Aorta (tissue), 5 donors: ENCODE results near the gene FREM2. TPM values are rescaled to one million over a fixed set of nuclear protein-coding genes. Genes with fewer than 3 reads are reported as not detected.

Source experiments
- ATAC-seq: fragments of 200-7000 bp; cut with Tn5 transposase; one replicate; pipeline ENCODE4 v1.9.1; 2022; ENCODE audit warnings: moderate library complexity; ENCODE audit not compliant: low FRiP score
- DNase-seq, 2 donors: peaks; one replicate each; pipeline ENCODE4 v3.0.0-alpha.2; 2020
- H3K27ac ChIP-seq, 2 donors: one replicate each; pipeline ENCODE4 v1.5.1; 2013; ENCODE audit warnings: low read length in 2 of 2, mild to moderate bottlenecking in 2 of 2, moderate library complexity in 2 of 2, control low read depth in 1 of 2, inconsistent platforms in 1 of 2, low read depth in 1 of 2
- H3K27me3 ChIP-seq, 2 donors: one replicate each; pipeline ENCODE4 v1.6.1; 2013; ENCODE audit warnings: control low read depth in 1 of 2, low read length in 1 of 2, mild to moderate bottlenecking in 1 of 2, moderate library complexity in 1 of 2; ENCODE audit not compliant: insufficient read depth in 2 of 2, control insufficient read depth in 1 of 2
- H3K36me3 ChIP-seq, 2 donors: one replicate each; pipeline ENCODE4 v1.6.1; 2013; ENCODE audit warnings: control low read depth in 1 of 2, low read length in 1 of 2, mild to moderate bottlenecking in 1 of 2; ENCODE audit not compliant: insufficient read depth in 2 of 2, control insufficient read depth in 1 of 2
- H3K4me1 ChIP-seq, 2 donors: one replicate each; pipeline ENCODE4 v1.6.1; 2013; ENCODE audit warnings: low read length in 2 of 2, control low read depth in 1 of 2, mild to moderate bottlenecking in 1 of 2, moderate library complexity in 1 of 2; ENCODE audit not compliant: insufficient read depth in 2 of 2, control insufficient read depth in 1 of 2
- H3K4me3 ChIP-seq, 2 donors: one replicate each; pipeline ENCODE4 v1.5.1; 2013; ENCODE audit warnings: low read length in 2 of 2, control low read depth in 1 of 2, mild to moderate bottlenecking in 1 of 2
- H3K9me3 ChIP-seq: one replicate; pipeline ENCODE4 v1.6.1; 2013; ENCODE audit warnings: mild to moderate bottlenecking, low read length; ENCODE audit not compliant: control insufficient read depth
- WGBS, 2 donors: extraction: QIAGEN DNeasy Blood & Tissue Kit; methylation state at CpG; one replicate each; pipeline ENCODE4 v1.1.7; 2013; 5-methylcytosine and 5-hydroxymethylcytosine counted together
- intact Hi-C, 2 donors: fragments of 100-400 bp; cut with DNase I; formaldehyde crosslinking; loops; one replicate each; pipeline versions ENCODE4 v1.14.2 to v1.15.0; 2022
- polyA plus RNA-seq, 2 donors: library from polyadenylated mRNA; stranded (reverse); fragments of 200-250 nt; gene quantifications; one replicate each; pipeline ENCODE4 v1.2.3, GENCODE V29; 2013
- total RNA-seq, 2 donors: library from RNA; stranded (reverse); fragmentation: NEBNext Ultra II Directional; extraction: Animal tissue kit (Norgen Biotek cat#: 25700); gene quantifications; one replicate each; pipeline ENCODE4 v1.2.1, GENCODE V29; 2021
- donor health status: healthy with polysubstance abuse.
- donor health status: Bipolar disorder and iron deficiency.
- donor health status: DM: no; HTN: no; CAD: no.
- donor health status: DM: no; HTN: no; CAD: no.
- donor health status: DM: yes; HTN: yes; CAD: no.

FREM2 gene
- total and polyA plus RNA-seq, 4 donors = 0.16 to 0.18 TPM; not detected in 2

DNA sequence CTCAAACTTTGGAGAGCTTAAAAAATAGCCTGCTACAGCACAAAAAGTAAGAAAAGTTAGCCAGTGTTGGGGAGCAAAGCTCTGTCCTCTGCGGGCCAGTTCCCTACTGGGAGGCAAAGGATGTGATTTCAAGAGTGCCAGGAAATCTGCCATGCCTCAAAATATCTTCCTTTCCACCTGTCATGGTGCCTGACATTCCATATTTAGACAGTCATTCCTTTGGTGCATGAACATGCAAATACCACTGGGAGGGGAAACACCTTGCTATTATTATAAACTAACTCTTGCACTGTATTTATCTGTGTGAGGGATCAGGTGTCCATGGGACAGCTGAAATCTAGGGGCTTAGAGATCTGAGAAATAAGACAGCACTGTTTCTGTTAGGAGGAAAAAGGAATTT lies 10.3 kb downstream of the FREM2 start:
- no peak for DNase-seq
- no peak overlapping the region for H3K4me3 ChIP-seq
- 80 to 86% methylated on average over 1 of the region's 1 CpG for WGBS, 2 donors
- intact Hi-C loops = no loop called here
- no peaks in the 10 kb centered on the region for H3K9me3 ChIP-seq
- no peak for ATAC-seq
- H3K27me3 ChIP-seq = no peaks in the 10 kb centered on the region
- H3K4me1 ChIP-seq = peaks cover 0 to 2% of the 10 kb centered on the region in 2 donors
- H3K27ac ChIP-seq = no peak overlapping the region
- H3K36me3 ChIP-seq = no peaks in the 10 kb centered on the region

DNA sequence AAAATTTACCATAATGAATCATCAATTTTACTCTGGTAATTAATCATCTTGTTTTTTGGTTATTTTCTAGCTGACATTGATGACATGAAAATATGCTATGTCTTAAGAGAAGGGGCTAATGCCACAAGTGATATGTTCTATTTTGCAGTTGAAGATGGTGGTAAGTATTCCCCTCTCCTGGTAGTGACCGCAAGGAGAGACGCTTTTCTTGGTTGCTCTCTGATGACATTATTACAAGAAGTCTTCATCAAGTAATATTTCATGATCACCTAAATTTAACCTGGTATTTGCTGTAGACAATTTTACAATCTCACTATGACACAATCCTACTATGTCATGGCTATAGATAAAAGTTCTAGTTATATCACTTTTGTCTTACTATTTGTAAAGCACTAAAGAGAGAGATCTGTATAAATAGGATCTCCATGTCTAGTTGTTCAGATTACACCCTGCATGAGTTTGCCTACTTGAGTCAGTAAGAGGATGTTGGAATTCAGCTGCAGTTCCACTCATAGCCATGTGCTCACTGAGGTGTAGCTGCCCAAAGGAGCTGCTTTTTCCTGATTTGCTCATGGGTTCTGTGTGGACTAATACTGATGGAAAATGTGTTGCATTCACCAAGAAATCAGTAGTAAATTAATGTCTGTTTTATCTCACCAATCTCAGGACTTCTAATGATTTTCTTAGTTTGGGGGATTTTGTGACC lies 10.9 kb downstream of the FREM2 start:
- no peak for DNase-seq
- no peak for ATAC-seq

DNA sequence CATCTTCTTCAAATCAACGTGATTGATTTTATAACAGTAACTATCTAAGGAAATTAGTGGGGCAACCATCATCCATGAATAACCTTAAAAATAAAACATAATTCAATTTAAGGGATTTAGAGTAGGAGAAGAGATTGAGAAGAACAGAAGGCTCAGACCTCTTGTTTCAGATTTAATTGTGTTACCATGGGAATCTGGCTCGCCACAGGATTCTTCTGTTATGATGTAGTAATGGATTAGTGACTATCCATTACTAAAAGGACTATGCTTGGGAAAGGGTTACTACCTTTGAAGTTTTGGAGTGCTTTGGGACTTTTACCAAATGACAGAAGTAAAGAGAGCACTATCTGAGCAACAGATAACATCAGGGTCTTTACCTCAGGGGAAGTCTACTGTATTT lies 13.2 kb downstream of the FREM2 start:
- no peak overlapping the region for H3K4me3 ChIP-seq
- 84 to 90% methylated on average over 2 of the region's 2 CpGs for WGBS, 2 donors
- H3K27ac ChIP-seq = no peak overlapping the region
- ATAC-seq (no peak), DNase-seq (no peak)
- intact Hi-C loops = no loop called here
- no peaks in the 10 kb centered on the region for H3K36me3 ChIP-seq
- no peaks in the 10 kb centered on the region for H3K27me3 ChIP-seq
- H3K9me3 ChIP-seq = no peaks in the 10 kb centered on the region
- peaks cover 0 to 2% of the 10 kb centered on the region in 2 donors for H3K4me1 ChIP-seq

More for the DNA sequence above, 10.9 kb downstream of the FREM2 start:
- 77 to 82% methylated on average over 2 of the region's 2 CpGs for WGBS, 2 donors
- Histone ChIP-seq H3K27me3 (no peaks in the 10 kb centered on the region), H3K27ac (no peak overlapping the region), H3K36me3 (no peaks in the 10 kb centered on the region), H3K4me3 (no peak overlapping the region), H3K4me1 (peaks cover 0 to 2% of the 10 kb centered on the region in 2 donors), H3K9me3 (no peaks in the 10 kb centered on the region)
- intact Hi-C loops = no loop called here

DNA sequence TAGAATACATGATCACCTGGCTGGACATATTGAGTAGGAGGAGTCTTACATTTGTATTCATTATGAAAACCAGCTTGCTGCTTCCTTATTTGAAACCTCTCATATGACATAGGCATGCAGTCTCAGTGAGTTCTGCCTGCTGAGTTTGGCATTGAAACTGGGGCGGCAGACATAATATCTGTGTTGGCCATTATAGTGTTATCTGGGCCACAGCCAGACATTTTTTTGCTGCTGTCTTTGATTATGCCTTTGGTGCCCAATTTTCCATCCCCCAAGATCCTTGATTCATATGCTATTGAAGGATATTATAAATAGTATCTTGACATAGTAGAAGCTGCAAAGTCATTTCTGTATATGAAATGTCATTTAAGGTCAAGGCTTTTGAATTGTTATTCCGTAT lies 15.8 kb downstream of the FREM2 start:
- H3K4me1 ChIP-seq = no peaks in the 10 kb centered on the region
- intact Hi-C loops = no loop called here
- no peaks in the 10 kb centered on the region for H3K36me3 ChIP-seq
- H3K9me3 ChIP-seq = no peaks in the 10 kb centered on the region
- no peak overlapping the region for H3K4me3 ChIP-seq
- ATAC-seq = no peak
- no peak overlapping the region for H3K27ac ChIP-seq
- H3K27me3 ChIP-seq = no peaks in the 10 kb centered on the region
- WGBS, 2 donors = 47 to 61% methylated on average over 2 of the region's 2 CpGs
- no peak for DNase-seq

DNA sequence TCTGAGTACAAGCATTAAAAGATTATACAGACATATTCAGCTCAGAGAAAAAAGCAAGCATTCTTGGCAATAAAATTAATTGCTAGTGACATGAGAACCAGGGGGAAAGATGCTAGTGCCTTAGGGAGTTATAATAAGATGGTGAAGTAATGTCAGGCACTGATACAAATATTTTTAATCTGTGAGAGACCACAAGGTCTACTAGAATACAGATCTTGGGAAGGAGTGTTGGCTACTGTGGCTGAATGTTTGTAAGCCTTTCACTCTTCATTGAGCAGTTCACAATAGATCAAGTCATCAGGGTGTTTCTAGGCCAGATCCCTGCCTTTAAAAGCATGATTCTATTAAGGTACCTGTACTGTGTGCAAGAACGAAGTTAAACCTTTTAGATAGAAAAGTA lies 16.4 kb downstream of the FREM2 start:
- ATAC-seq = no peak
- WGBS, 2 donors = 87 to 94% methylated on average over 1 of the region's 1 CpG

DNA sequence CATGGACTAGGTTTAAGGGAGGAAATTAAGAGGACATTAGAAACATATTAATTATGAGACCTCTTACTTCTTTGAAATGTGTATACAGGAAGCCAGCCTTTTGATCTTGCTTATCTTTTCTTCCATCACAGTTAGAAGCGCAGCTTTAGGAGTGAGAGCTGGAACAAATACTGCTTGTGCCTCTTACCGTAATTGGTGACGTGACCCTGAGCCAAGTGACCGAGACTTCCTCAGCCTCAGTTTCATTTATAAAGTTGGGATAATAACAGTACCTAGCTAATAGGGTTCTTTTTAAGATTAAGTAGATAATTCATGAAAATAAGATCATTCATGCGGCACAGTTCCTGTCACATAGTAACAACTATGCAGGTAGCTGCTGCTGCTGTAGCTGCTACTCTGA lies 18.5 kb downstream of the FREM2 start:
- DNase-seq (no peak), ATAC-seq (no peak)
- no peak overlapping the region for H3K4me3 ChIP-seq
- no peaks in the 10 kb centered on the region for H3K4me1 ChIP-seq
- intact Hi-C loops = no loop called here
- WGBS, 2 donors = 73 to 83% methylated on average over 5 of the region's 5 CpGs
- H3K27ac ChIP-seq = no peak overlapping the region
- no peaks in the 10 kb centered on the region for H3K9me3 ChIP-seq
- H3K27me3 ChIP-seq = no peaks in the 10 kb centered on the region
- H3K36me3 ChIP-seq = no peaks in the 10 kb centered on the region

More for the DNA sequence above, 16.4 kb downstream of the FREM2 start:
- Histone ChIP-seq H3K36me3 (no peaks in the 10 kb centered on the region), H3K9me3 (no peaks in the 10 kb centered on the region), H3K4me1 (no peaks in the 10 kb centered on the region), H3K27me3 (no peaks in the 10 kb centered on the region), H3K4me3 (no peak overlapping the region), H3K27ac (no peak overlapping the region)
- no peak for DNase-seq
- intact Hi-C loops = no loop called here

DNA sequence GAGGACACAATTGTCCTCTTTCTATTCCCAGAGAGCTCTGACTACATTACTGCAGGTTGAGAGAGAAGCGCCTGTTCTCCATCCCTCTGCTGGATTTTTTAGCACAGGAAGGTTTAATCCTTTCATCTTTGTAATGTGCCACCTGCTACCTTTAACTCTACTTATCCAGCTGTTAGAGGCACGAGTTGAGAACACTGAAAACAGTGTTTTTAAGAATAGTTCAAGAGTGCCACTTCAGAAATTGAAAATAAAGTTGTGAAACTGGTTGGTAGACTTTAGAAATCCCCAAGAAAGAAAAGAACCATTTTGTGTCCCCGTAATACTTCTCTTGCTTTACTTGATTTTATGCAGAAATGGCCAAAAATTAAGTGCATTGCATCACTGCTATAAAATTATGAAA lies 20.6 kb downstream of the FREM2 start:
- no peak for DNase-seq
- WGBS, 2 donors = 70 to 75% methylated on average over 3 of the region's 3 CpGs

DNA sequence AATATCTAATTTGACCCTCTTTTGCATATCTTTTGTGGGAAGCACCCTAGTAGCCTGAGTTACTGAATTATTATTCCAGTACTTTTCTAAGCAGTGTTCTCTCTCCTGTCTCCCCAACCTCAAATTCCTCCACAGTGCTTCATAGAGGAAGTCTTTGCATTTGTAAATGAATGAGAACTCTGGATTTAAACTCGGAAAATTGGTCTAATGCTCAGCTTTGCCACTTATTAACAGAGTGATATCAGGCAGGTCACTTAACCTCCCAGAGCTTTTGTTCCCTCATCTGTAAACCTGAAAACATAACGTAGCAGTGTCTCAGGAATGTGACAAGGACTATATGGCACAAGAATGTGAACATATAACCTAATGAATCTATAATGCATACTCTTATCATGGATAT lies 26.2 kb downstream of the FREM2 start:
- DNase-seq = no peak
- H3K27me3 ChIP-seq = no peaks in the 10 kb centered on the region
- H3K27ac ChIP-seq = no peak overlapping the region
- H3K36me3 ChIP-seq = no peaks in the 10 kb centered on the region
- no peaks in the 10 kb centered on the region for H3K4me1 ChIP-seq
- no peaks in the 10 kb centered on the region for H3K9me3 ChIP-seq
- no peak overlapping the region for H3K4me3 ChIP-seq
- intact Hi-C loops = no loop called here
- 58 to 65% methylated on average over 2 of the region's 2 CpGs for WGBS, 2 donors
- no peak for ATAC-seq

More for the DNA sequence above, 20.6 kb downstream of the FREM2 start:
- H3K4me3 ChIP-seq = no peak overlapping the region
- H3K4me1 ChIP-seq = no peaks in the 10 kb centered on the region
- ATAC-seq = no peak
- intact Hi-C loops = no loop called here
- H3K27me3 ChIP-seq = no peaks in the 10 kb centered on the region
- H3K27ac ChIP-seq = no peak overlapping the region
- H3K36me3 ChIP-seq = no peaks in the 10 kb centered on the region
- H3K9me3 ChIP-seq = no peaks in the 10 kb centered on the region

DNA sequence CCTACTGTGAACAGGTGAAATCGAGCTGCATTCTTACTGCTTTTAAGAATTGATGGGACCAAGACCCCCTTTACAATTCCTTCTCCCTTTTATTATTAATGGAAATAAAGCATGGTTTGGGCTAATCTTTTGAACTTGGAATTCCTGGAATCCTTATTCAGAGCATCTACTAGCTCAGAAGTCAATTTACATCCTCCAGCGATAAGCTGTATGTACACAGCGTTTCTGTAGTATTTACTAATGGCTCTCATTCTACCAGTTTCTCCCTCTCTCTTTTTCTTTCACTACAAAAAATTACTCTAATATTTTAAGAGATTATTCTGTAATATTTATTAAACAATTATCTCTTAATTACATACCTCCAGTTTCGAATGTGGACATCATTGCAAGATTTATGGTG lies 31.5 kb downstream of the FREM2 start:
- Histone ChIP-seq H3K9me3 (no peaks in the 10 kb centered on the region), H3K4me1 (no peaks in the 10 kb centered on the region), H3K27me3 (peaks cover 0 to 2% of the 10 kb centered on the region in 2 donors), H3K4me3 (no peak overlapping the region), H3K27ac (no peak overlapping the region), H3K36me3 (no peaks in the 10 kb centered on the region)
- WGBS, 2 donors = 80 to 85% methylated on average over 4 of the region's 4 CpGs
- intact Hi-C loops = no loop called here
- ATAC-seq = no peak
- no peak for DNase-seq
